Stimulated activated naive B cell treated with anti-CD40 and anti-IgM and Interleukin-4, amounts not matched to agents 10 μg/mL and 1 μg/mL and 100 μg/mL, for 72 hours (primary cell): ENCODE measurements around the gene CACNA1C.

Source experiments
- ATAC-seq, 2 donors: fragments of 150-1000 bp; cut with Tn5 transposase; replicated peaks; 2 replicates each; pipeline ENCODE4 v1.10.0; 2021; ENCODE audit warnings: moderate library complexity in 1 of 2
- DNase-seq: peaks from one replicate; pipeline ENCODE4 v3.0.0; 2021
- H3K27ac Mint-ChIP-seq: one replicate; pipeline ENCODE4 v1.8.0; 2022; ENCODE audit warnings: mild to moderate bottlenecking, mixed read lengths
- H3K27me3 Mint-ChIP-seq, 2 donors: one replicate each; pipeline ENCODE4 v1.8.0; 2022; ENCODE audit warnings: mixed read lengths in 2 of 2
- H3K36me3 Mint-ChIP-seq, 2 donors: one replicate each; pipeline ENCODE4 v1.8.0; 2022; ENCODE audit warnings: mixed read lengths in 2 of 2, mild to moderate bottlenecking in 1 of 2
- H3K4me1 Mint-ChIP-seq, 2 donors: one replicate each; pipeline ENCODE4 v1.8.0; 2022; ENCODE audit warnings: mixed read lengths in 2 of 2, mild to moderate bottlenecking in 1 of 2
- H3K4me3 Mint-ChIP-seq, 2 donors: one replicate each; pipeline ENCODE4 v1.8.0; 2022; ENCODE audit warnings: mild to moderate bottlenecking in 2 of 2, mixed read lengths in 2 of 2, moderate library complexity in 1 of 2
- H3K9me3 Mint-ChIP-seq, 2 donors: one replicate each; pipeline ENCODE4 v1.8.0; 2022; ENCODE audit warnings: mixed read lengths in 2 of 2, mild to moderate bottlenecking in 1 of 2

CACNA1C gene

GRCh38 chr12:2477009-2477766 is 424.4 kb downstream of the CACNA1C start:
- peaks cover 9 to 14% of the 10 kb centered on the region in 2 donors for H3K27me3 Mint-ChIP-seq
- no peak overlapping the region for H3K27ac Mint-ChIP-seq
- no peaks in the 10 kb centered on the region for H3K9me3 Mint-ChIP-seq
- no peak overlapping the region for H3K4me3 Mint-ChIP-seq
- ATAC-seq (no peak), DNase-seq (no peak)
- no peaks in the 10 kb centered on the region for H3K4me1 Mint-ChIP-seq
- H3K36me3 Mint-ChIP-seq: no peaks in the 10 kb centered on the region

- Mint-ChIP-seq H3K4me3 (no peak overlapping the region), H3K27ac (no peak overlapping the region), H3K9me3 (no peaks in the 10 kb centered on the region), H3K27me3 (peaks cover 7 to 14% of the 10 kb centered on the region in 2 donors), H3K4me1 (no peaks in the 10 kb centered on the region), H3K36me3 (no peaks in the 10 kb centered on the region)
- ATAC-seq (no peak), DNase-seq (no peak)
Measured at GRCh38 chr12:2479851-2480535, 427.2 kb downstream of the CACNA1C start.

GRCh38 chr12:2481346-2481745 is 428.6 kb downstream of the CACNA1C start:
- Mint-ChIP-seq H3K27me3 (peaks cover 7 to 9% of the 10 kb centered on the region in 2 donors), H3K27ac (no peak overlapping the region), H3K4me3 (no peak overlapping the region), H3K9me3 (no peaks in the 10 kb centered on the region), H3K4me1 (no peaks in the 10 kb centered on the region), H3K36me3 (no peaks in the 10 kb centered on the region)
- ATAC-seq: no peak
- no peak for DNase-seq

- no peaks in the 10 kb centered on the region for H3K36me3 Mint-ChIP-seq
- peaks cover 7 to 9% of the 10 kb centered on the region in 2 donors for H3K27me3 Mint-ChIP-seq
- H3K4me3 Mint-ChIP-seq: no peak overlapping the region
- H3K4me1 Mint-ChIP-seq: no peaks in the 10 kb centered on the region
- no peaks in the 10 kb centered on the region for H3K9me3 Mint-ChIP-seq
- no peak for ATAC-seq
- H3K27ac Mint-ChIP-seq: no peak overlapping the region
- no peak for DNase-seq
Measured at GRCh38 chr12:2481951-2482350, 429.2 kb downstream of the CACNA1C start.

- peak overlapping the region; percentile 2 for H3K27ac Mint-ChIP-seq
- no peaks in the 10 kb centered on the region for H3K4me1 Mint-ChIP-seq
- H3K27me3 Mint-ChIP-seq: peaks cover 7 to 9% of the 10 kb centered on the region in 2 donors
- ATAC-seq (no peak), DNase-seq (no peak)
- H3K4me3 Mint-ChIP-seq: no peak overlapping the region
- H3K9me3 Mint-ChIP-seq: no peaks in the 10 kb centered on the region
- H3K36me3 Mint-ChIP-seq: no peaks in the 10 kb centered on the region
Measured at GRCh38 chr12:2482938-2483660, 430.3 kb downstream of the CACNA1C start.

- ATAC-seq (no peak), DNase-seq (no peak)
- no peak overlapping the region for H3K4me3 Mint-ChIP-seq
- no peaks in the 10 kb centered on the region for H3K4me1 Mint-ChIP-seq
- H3K27ac Mint-ChIP-seq: no peak overlapping the region
- H3K27me3 Mint-ChIP-seq: peaks cover 7 to 9% of the 10 kb centered on the region in 2 donors
- H3K9me3 Mint-ChIP-seq: no peaks in the 10 kb centered on the region
- no peaks in the 10 kb centered on the region for H3K36me3 Mint-ChIP-seq
Measured at GRCh38 chr12:2483713-2484112, 430.9 kb downstream of the CACNA1C start.

- Mint-ChIP-seq H3K27me3 (peaks cover 7 to 9% of the 10 kb centered on the region in 2 donors), H3K27ac (no peak overlapping the region), H3K9me3 (no peaks in the 10 kb centered on the region), H3K4me3 (no peak overlapping the region), H3K36me3 (no peaks in the 10 kb centered on the region), H3K4me1 (no peaks in the 10 kb centered on the region)
- ATAC-seq (no peak), DNase-seq (no peak)
Measured at GRCh38 chr12:2484141-2484776, 431.5 kb downstream of the CACNA1C start.

- Mint-ChIP-seq H3K36me3 (no peaks in the 10 kb centered on the region), H3K9me3 (no peaks in the 10 kb centered on the region), H3K4me1 (no peaks in the 10 kb centered on the region), H3K4me3 (no peak overlapping the region), H3K27me3 (peaks cover 0 to 3% of the 10 kb centered on the region in 2 donors), H3K27ac (no peak overlapping the region)
- no peak for ATAC-seq
- DNase-seq: no peak
Measured at GRCh38 chr12:2485681-2486080, 432.9 kb downstream of the CACNA1C start.

- DNase-seq: no peak
- H3K27me3 Mint-ChIP-seq: peaks cover 0 to 3% of the 10 kb centered on the region in 2 donors
- H3K4me3 Mint-ChIP-seq: no peak overlapping the region
- H3K36me3 Mint-ChIP-seq: no peaks in the 10 kb centered on the region
- H3K4me1 Mint-ChIP-seq: no peaks in the 10 kb centered on the region
- ATAC-seq: no peak
- no peaks in the 10 kb centered on the region for H3K9me3 Mint-ChIP-seq
- no peak overlapping the region for H3K27ac Mint-ChIP-seq
Measured at GRCh38 chr12:2486796-2487195, 434.0 kb downstream of the CACNA1C start.

GRCh38 chr12:2487278-2487677 is 434.5 kb downstream of the CACNA1C start:
- Mint-ChIP-seq H3K36me3 (no peaks in the 10 kb centered on the region), H3K4me3 (no peak overlapping the region), H3K27ac (no peak overlapping the region), H3K9me3 (no peaks in the 10 kb centered on the region), H3K27me3 (peaks cover 0 to 3% of the 10 kb centered on the region in 2 donors), H3K4me1 (no peaks in the 10 kb centered on the region)
- ATAC-seq (no peak), DNase-seq (no peak)

- Mint-ChIP-seq H3K36me3 (no peaks in the 10 kb centered on the region), H3K27ac (no peak overlapping the region), H3K9me3 (no peaks in the 10 kb centered on the region), H3K27me3 (peaks cover 3 to 6% of the 10 kb centered on the region in 2 donors), H3K4me1 (no peaks in the 10 kb centered on the region), H3K4me3 (no peak overlapping the region)
- ATAC-seq (no peak), DNase-seq (no peak)
Measured at GRCh38 chr12:2488131-2488530, 435.3 kb downstream of the CACNA1C start.

GRCh38 chr12:2488596-2488995 is 435.8 kb downstream of the CACNA1C start:
- peaks cover 6 to 9% of the 10 kb centered on the region in 2 donors for H3K27me3 Mint-ChIP-seq
- H3K36me3 Mint-ChIP-seq: no peaks in the 10 kb centered on the region
- H3K4me1 Mint-ChIP-seq: no peaks in the 10 kb centered on the region
- no peak overlapping the region for H3K4me3 Mint-ChIP-seq
- ATAC-seq (no peak), DNase-seq (no peak)
- H3K9me3 Mint-ChIP-seq: no peaks in the 10 kb centered on the region
- H3K27ac Mint-ChIP-seq: no peak overlapping the region

GRCh38 chr12:2489275-2489674 is 436.5 kb downstream of the CACNA1C start:
- no peak overlapping the region for H3K4me3 Mint-ChIP-seq
- H3K4me1 Mint-ChIP-seq: no peaks in the 10 kb centered on the region
- no peaks in the 10 kb centered on the region for H3K9me3 Mint-ChIP-seq
- peaks cover 6 to 12% of the 10 kb centered on the region in 2 donors for H3K27me3 Mint-ChIP-seq
- no peaks in the 10 kb centered on the region for H3K36me3 Mint-ChIP-seq
- no peak overlapping the region for H3K27ac Mint-ChIP-seq
- ATAC-seq: no peak
- no peak for DNase-seq

- Mint-ChIP-seq H3K9me3 (no peaks in the 10 kb centered on the region), H3K4me3 (no peak overlapping the region), H3K36me3 (no peaks in the 10 kb centered on the region), H3K4me1 (no peaks in the 10 kb centered on the region), H3K27ac (no peak overlapping the region), H3K27me3 (peaks cover 12 to 13% of the 10 kb centered on the region in 2 donors)
- DNase-seq (no peak), ATAC-seq (no peak)
Measured at GRCh38 chr12:2490831-2491230, 438.0 kb downstream of the CACNA1C start.
